Effector memory CD4-positive, alpha-beta T cell (primary cell): Measurements from ENCODE around the gene CCL4.
"Not testable (repeated sequence)": the region's sequence is repeated elsewhere in the genome, so short reads cannot be mapped to it uniquely, and the experiment has no call there.

Experiments used
- DNase-seq, 3 donors: peaks; one replicate each; pipeline ENCODE4 v3.0.0-alpha.2; 2020
- H3K27ac ChIP-seq: 2 replicates; pipeline ENCODE4 v1.7.0; 2013; ENCODE audit warnings: mild to moderate bottlenecking, low read length, moderate library complexity; ENCODE audit not compliant: insufficient read depth, poor library complexity, severe bottlenecking
- H3K27me3 ChIP-seq: replicated peaks from 2 replicates; pipeline ENCODE4 v1.7.0; 2013; ENCODE audit warnings: mild to moderate bottlenecking, low read length; ENCODE audit not compliant: insufficient read depth, control insufficient read depth, poor library complexity, severe bottlenecking
- H3K36me3 ChIP-seq: 2 replicates; pipeline ENCODE4 v1.7.0; 2013; ENCODE audit warnings: mild to moderate bottlenecking, low read length, moderate library complexity; ENCODE audit not compliant: control insufficient read depth, insufficient read depth
- H3K4me1 ChIP-seq: 2 replicates; pipeline ENCODE4 v1.7.0; 2013; ENCODE audit warnings: low read length, mild to moderate bottlenecking; ENCODE audit not compliant: control insufficient read depth, insufficient read depth, poor library complexity, severe bottlenecking
- H3K4me3 ChIP-seq: 2 replicates; pipeline ENCODE4 v1.7.0; 2013; ENCODE audit warnings: low read length, low read depth, mild to moderate bottlenecking; ENCODE audit not compliant: insufficient read depth, poor library complexity, severe bottlenecking
- H3K9me3 ChIP-seq: 2 replicates; pipeline ENCODE4 v1.7.0; 2013; ENCODE audit warnings: mild to moderate bottlenecking, low read length, moderate library complexity; ENCODE audit not compliant: control insufficient read depth

The CCL4 gene

GRCh38 chr17:36087897-36088572 lies 15.6 kb upstream of the CCL4 start:
- H3K4me3 ChIP-seq, H3K27me3 ChIP-seq, H3K27ac ChIP-seq: not testable (repeated sequence)

GRCh38 chr17:36088670-36089338 lies 14.8 kb upstream of the CCL4 start:
- H3K36me3 ChIP-seq, result no peaks in the 10 kb centered on the region
- H3K4me3 ChIP-seq, result no peak overlapping the region
- DNase-seq, result no peak
- H3K27me3 ChIP-seq, result peaks cover 3% of the 10 kb centered on the region
- H3K9me3 ChIP-seq, result no peaks in the 10 kb centered on the region
- H3K4me1 ChIP-seq, result no peaks in the 10 kb centered on the region
- no peak overlapping the region for H3K27ac ChIP-seq

More at GRCh38 chr17:36087897-36088572, 15.6 kb upstream of the CCL4 start:
- not testable (repeated sequence) for H3K36me3 ChIP-seq, DNase-seq, H3K4me1 ChIP-seq, H3K9me3 ChIP-seq

DNA sequence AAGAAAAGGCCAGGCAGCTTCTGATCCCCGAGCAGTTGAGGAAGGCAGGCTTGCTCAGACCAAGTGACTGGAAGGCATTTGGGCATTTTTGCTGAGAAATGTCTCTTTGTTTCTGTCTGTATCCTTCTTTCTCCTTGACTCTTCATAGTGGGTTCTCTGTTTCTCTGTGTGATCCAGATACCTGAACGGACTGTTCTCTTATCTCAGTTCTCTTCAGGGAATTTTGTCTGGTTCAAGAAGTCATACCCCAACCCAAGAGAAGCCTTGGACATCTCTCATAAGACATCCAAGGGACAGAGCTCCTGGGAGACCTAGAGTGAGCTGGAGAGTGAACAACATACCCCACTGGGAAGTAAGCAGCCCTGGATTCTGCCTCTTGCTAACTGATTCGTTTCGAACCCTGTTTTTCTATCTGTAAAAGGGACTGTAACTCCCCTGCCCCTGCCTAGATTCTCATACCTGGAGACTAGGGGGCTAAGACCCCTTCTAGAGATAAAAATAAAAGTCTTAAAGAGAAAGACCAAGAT lies 14.2 kb upstream of the CCL4 start:
- H3K36me3 ChIP-seq, result no peaks in the 10 kb centered on the region
- no peak overlapping the region for H3K4me3 ChIP-seq
- no peak for DNase-seq
- H3K27me3 ChIP-seq, result peaks cover 3% of the 10 kb centered on the region
- no peaks in the 10 kb centered on the region for H3K9me3 ChIP-seq
- H3K4me1 ChIP-seq, result no peaks in the 10 kb centered on the region
- H3K27ac ChIP-seq, result no peak overlapping the region

DNA sequence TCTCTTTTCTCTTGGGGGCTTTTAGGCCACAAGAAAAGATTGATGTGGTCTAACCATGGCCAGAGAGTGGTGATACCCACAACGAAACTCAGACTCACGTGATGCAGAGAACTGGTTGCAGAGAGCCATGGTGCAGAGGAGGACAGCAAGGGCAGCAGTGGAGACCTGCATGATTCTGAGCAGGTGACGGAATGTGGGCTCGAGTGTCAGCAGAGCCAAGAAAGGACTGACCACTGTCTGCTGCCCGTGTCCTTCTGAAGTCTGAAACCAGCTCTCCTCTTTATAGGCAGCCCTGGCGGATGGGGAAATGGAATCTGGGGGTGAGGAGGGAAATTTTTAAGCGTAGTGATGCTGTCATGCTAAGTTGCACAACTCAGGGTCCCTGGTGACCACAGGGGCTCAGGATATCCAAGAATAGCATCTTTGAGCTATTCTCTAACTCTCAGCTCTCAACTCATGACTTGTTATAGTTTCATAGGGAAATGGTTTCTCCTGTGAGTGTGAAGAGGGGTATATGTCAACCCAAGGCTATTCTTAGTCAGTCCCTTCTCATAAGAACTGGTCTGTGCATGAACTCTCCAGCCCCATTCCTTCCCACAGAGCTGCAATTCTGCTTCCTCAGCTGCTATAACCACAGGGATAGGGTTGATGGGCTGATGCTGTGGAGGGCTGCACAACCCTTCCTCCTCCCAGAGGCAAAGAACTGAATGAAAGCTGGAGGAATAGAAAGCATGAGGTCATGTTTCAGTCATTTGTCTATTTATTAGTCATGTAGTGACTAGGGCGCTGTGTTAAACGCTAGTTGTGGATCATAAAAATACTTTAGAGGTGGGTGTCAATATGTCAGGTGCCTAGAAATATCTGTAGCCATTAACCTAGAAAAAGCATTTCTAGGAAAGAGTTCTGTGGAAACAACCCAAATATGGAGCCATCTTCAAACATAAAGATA lies 13.5 kb upstream of the CCL4 start, which contains the start of gene CCL3:
CCL3 (minus strand) TSS at position 256 of the 949 bp plus-strand sequence; CDS start at position 171, 85 bp downstream.
- Histone ChIP-seq H3K4me3 (no peak within 1 kb of the TSS), H3K4me1 (no peaks in the 10 kb centered on the region), H3K9me3 (no peaks in the 10 kb centered on the region), H3K27ac (no peak within 1 kb of the TSS), H3K36me3 (no peaks in the 10 kb centered on the region), H3K27me3 (peaks cover 3% of the 10 kb centered on the region)
- DNase-seq, result no peak

- no peak for DNase-seq
- no peaks in the 10 kb centered on the region for H3K36me3 ChIP-seq
- H3K27ac ChIP-seq, result no peak overlapping the region
- no peak overlapping the region for H3K4me3 ChIP-seq
- H3K9me3 ChIP-seq, result no peaks in the 10 kb centered on the region
- peaks cover 3% of the 10 kb centered on the region for H3K27me3 ChIP-seq
- H3K4me1 ChIP-seq, result no peaks in the 10 kb centered on the region
Observed at GRCh38 chr17:36092230-36092629, 11.4 kb upstream of the CCL4 start.

GRCh38 chr17:36092715-36093114 lies 10.9 kb upstream of the CCL4 start:
- not testable (repeated sequence) for H3K27ac ChIP-seq, H3K4me3 ChIP-seq, H3K9me3 ChIP-seq, H3K27me3 ChIP-seq, H3K36me3 ChIP-seq, H3K4me1 ChIP-seq, DNase-seq

DNA sequence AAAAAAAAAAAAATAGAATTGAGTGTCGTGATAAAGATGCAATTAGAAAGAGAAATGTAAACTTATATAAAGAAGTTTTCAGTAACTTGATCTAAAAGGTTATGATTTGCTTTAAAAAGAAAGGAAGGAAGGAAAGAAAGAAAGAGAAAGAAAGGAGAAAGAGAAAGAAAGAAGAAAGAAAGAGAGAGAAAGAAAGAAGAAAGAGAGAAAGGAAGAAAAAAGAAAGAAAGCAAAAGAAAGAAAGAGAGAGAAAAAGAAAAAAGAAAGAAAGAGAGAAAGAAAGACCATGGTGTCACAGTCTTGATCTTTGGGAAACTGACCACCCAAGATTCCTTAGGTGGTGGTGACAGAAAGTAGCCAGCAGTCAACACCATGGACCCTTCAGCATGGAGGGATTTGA lies 9.4 kb upstream of the CCL4 start:
- DNase-seq, result no peak
- H3K36me3 ChIP-seq, result no peaks in the 10 kb centered on the region
- peaks cover 3% of the 10 kb centered on the region for H3K27me3 ChIP-seq
- H3K4me1 ChIP-seq, result no peaks in the 10 kb centered on the region
- H3K4me3 ChIP-seq, result no peak overlapping the region
- no peak overlapping the region for H3K27ac ChIP-seq
- H3K9me3 ChIP-seq, result no peaks in the 10 kb centered on the region

DNA sequence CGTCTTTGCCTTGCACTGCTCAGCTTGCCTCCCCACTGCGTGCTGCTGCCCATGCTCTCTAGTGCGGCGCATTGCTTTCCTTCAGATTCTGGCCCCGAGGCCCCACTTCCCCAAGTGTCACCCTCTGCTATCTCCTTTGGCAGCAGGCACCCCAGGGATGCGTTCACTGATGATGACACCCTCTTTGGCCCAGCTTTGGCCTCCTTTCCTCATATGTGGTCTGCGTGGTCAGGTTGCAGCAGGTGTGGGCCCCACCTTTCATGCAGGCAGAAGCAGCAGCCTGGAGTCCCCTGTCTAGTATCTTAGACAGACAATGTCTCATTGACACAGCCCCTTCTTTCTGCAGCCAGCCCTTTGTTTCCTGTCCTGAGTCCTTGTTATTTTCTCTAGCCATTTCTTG lies 8.9 kb upstream of the CCL4 start:
- H3K27ac ChIP-seq, result no peak overlapping the region
- no peak overlapping the region for H3K4me3 ChIP-seq
- H3K4me1 ChIP-seq, result no peaks in the 10 kb centered on the region
- no peak for DNase-seq
- H3K36me3 ChIP-seq, result no peaks in the 10 kb centered on the region
- H3K27me3 ChIP-seq, result peaks cover 3% of the 10 kb centered on the region
- H3K9me3 ChIP-seq, result no peaks in the 10 kb centered on the region

DNA sequence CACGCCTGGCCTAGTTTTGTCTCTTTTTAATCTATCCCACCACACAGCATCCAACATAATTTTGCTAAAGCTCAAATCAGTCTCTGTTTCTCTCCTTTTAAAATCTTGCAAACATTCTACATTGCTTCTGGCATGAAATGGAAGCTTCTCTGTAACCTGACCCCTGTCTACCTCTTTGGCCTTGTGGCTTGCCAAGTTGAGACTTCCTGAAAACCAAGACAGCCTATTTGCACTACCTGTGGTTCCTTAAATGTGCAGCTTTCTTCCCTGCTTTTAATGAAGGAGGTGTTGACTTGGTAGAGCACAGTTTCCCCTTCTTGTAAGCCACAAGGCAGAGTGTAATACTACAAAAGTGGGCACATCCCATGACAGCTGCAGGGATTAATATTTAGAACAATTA lies 7.6 kb upstream of the CCL4 start:
- no peaks in the 10 kb centered on the region for H3K9me3 ChIP-seq
- no peaks in the 10 kb centered on the region for H3K36me3 ChIP-seq
- H3K27ac ChIP-seq, result no peak overlapping the region
- DNase-seq, result no peak
- H3K4me1 ChIP-seq, result no peaks in the 10 kb centered on the region
- no peaks in the 10 kb centered on the region for H3K27me3 ChIP-seq
- no peak overlapping the region for H3K4me3 ChIP-seq
